WERI-Rb-1 (cell line): ENCODE measurements around the gene ARHGAP1.

ENCODE experiments used
- DNase-seq: peaks from one replicate; pipeline ENCODE4 v3.0.0-alpha.2; 2020
- H3K27ac ChIP-seq: fragments of 250-450 bp; sonication (Bioruptor Pico); 2 replicates; pipeline ENCODE4 v1.5.1; 2020; ENCODE audit warnings: mild to moderate bottlenecking, moderate library complexity
- H3K27me3 ChIP-seq: fragments of 250-450 bp; sonication (Bioruptor Pico); 2 replicates; pipeline ENCODE4 v1.5.1; 2021; ENCODE audit warnings: mild to moderate bottlenecking, low read depth, moderate library complexity; ENCODE audit not compliant: insufficient read depth, severe bottlenecking
- H3K36me3 ChIP-seq: fragments of 250-450 bp; sonication (Bioruptor Pico); 2 replicates; pipeline ENCODE4 v1.5.1; 2020; ENCODE audit warnings: mild to moderate bottlenecking, moderate library complexity
- H3K4me3 ChIP-seq: 2 replicates; pipeline ENCODE4 v1.5.1; 2011; ENCODE audit warnings: low read depth, mild to moderate bottlenecking, control low read depth, low read length
- H3K9me3 ChIP-seq: fragments of 250-450 bp; sonication (Bioruptor Pico); 2 replicates; pipeline ENCODE4 v1.5.1; 2021; ENCODE audit warnings: mild to moderate bottlenecking, moderate library complexity; ENCODE audit not compliant: severe bottlenecking
- CTCF ChIP-seq: IDR thresholded peaks from 2 replicates; pipeline ENCODE4 v1.5.1; 2011; ENCODE audit warnings: low read depth, mild to moderate bottlenecking, control low read depth, inconsistent platforms, low read length

The ARHGAP1 gene

GRCh38 chr11:46743043-46743442 lies 42.6 kb upstream of the ARHGAP1 start:
- TF ChIP-seq CTCF = no peak
- Histone ChIP-seq H3K27me3 (no peaks in the 10 kb centered on the region), H3K36me3 (peaks cover 76% of the 10 kb centered on the region), H3K9me3 (no peaks in the 10 kb centered on the region), H3K27ac (no peak overlapping the region), H3K4me3 (no peak overlapping the region)
- DNase-seq = no peak

DNA sequence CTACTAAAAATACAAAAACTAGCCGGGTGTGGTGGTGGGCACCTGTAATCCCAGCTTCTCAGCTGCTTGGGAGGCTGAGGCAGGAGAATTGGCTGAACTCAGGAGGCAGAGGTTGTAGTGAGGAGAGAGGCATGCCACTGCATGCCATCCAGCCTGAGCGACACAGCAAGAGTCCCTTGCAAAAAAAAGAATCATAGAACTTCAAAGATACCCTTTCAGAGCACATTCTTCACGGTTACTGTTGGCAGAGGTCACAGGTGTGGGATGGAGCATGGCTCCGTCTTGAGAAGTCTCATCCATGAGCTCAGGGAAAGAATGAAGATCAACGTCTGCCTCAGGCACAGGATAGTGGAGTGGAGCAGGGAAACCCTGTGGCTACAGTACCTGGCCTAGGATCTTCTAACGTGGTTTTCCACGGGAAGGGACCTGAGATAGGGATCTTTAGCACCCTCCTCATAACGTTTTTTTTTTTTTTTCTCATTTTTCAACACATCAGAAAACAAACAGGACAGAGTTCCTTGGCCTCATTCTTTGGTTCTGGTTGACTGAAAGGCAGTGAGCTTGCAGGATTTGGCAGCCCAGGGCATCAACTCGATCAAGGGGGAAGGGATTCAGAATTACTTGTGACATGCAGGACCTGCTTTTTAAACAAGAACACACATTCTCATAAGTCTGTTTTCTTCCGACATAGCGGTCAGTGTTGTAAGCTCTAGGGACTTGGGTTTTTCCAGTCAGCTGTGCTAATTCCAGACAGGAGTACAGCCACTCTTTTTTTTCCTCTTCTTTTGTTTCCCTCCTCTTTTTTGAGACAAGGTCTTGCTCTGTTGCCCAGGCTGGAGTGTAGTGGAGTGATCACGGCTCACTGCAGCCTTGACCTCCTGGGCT lies 41.4 kb upstream of the ARHGAP1 start:
- Histone ChIP-seq H3K4me3 (no peak overlapping the region), H3K36me3 (peaks cover 64% of the 10 kb centered on the region), H3K27me3 (no peaks in the 10 kb centered on the region), H3K27ac (no peak overlapping the region), H3K9me3 (no peaks in the 10 kb centered on the region)
- TF ChIP-seq CTCF = no peak
- DNase-seq = no peak

DNA sequence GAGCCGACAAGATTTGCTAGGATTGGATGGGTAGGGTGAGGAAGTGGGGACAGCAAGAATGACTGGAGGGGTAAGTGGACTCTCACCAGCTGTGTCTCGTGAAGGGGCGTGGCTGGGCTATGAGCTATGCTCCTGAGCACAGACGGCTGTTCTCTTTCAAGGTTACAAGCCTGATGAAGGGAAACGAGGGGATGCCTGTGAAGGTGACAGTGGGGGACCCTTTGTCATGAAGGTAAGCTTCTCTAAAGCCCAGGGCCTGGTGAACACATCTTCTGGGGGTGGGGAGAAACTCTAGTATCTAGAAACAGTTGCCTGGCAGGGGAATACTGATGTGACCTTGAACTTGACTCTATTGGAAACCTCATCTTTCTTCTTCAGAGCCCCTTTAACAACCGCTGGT lies 38.5 kb upstream of the ARHGAP1 start:
- Histone ChIP-seq H3K9me3 (no peaks in the 10 kb centered on the region), H3K27me3 (no peaks in the 10 kb centered on the region), H3K27ac (no peak overlapping the region), H3K4me3 (no peak overlapping the region), H3K36me3 (peaks cover 34% of the 10 kb centered on the region)
- TF ChIP-seq CTCF = no peak
- DNase-seq = no peak

GRCh38 chr11:46737699-46738098 lies 37.3 kb upstream of the ARHGAP1 start:
- H3K4me3 ChIP-seq = no peak overlapping the region
- H3K27ac ChIP-seq = no peak overlapping the region
- H3K27me3 ChIP-seq = no peaks in the 10 kb centered on the region
- no peak for TF ChIP-seq CTCF
- peaks cover 22% of the 10 kb centered on the region for H3K36me3 ChIP-seq
- no peak for DNase-seq
- no peaks in the 10 kb centered on the region for H3K9me3 ChIP-seq

DNA sequence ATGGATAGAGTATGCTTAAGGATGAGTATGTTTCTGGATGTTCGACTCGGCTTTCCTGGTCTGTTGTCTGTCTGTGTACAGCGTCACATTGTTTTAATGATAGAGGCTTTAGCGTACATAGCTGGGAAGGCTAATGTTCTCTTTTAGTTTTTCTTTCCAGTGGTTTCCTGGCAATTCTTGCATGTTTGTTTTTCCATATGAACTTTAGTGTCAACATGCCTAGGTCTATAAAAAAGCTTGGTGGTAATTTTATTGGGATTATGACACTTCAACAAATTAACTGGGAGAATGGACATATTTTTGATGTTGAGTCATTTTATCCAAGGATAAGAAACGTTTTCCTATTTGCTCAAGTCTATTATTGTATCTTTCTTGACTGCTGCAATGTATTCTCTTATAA lies 36.2 kb upstream of the ARHGAP1 start:
- no peak for TF ChIP-seq CTCF
- peaks cover 12% of the 10 kb centered on the region for H3K36me3 ChIP-seq
- no peaks in the 10 kb centered on the region for H3K27me3 ChIP-seq
- H3K9me3 ChIP-seq = no peaks in the 10 kb centered on the region
- no peak overlapping the region for H3K27ac ChIP-seq
- DNase-seq = no peak
- no peak overlapping the region for H3K4me3 ChIP-seq

- DNase-seq = no peak
- H3K27ac ChIP-seq = no peak overlapping the region
- no peaks in the 10 kb centered on the region for H3K9me3 ChIP-seq
- H3K4me3 ChIP-seq = no peak overlapping the region
- H3K27me3 ChIP-seq = no peaks in the 10 kb centered on the region
- peaks cover 7% of the 10 kb centered on the region for H3K36me3 ChIP-seq
- TF ChIP-seq CTCF = no peak
These were observed 35.7 kb upstream of the ARHGAP1 start for GRCh38 chr11:46736146-46736545.
